Measurements from ENCODE around the gene PSMA5. TPM values are rescaled to one million over a fixed set of nuclear protein-coding genes. Genes with fewer than 3 reads are reported as not detected.
A peak's percentile ranks its signal among the peaks of the same experiment; 100 is the strongest.
"Not testable (repeated sequence)": the region's sequence is repeated elsewhere in the genome, so short reads cannot be mapped to it uniquely, and the experiment has no call there.

The PSMA5 gene
- total RNA-seq, 1 experiment from 2014 or later, result 147 TPM

GRCh38 chr1:109377698-109378097 lies 48.5 kb downstream of the PSMA5 start:
- in situ Hi-C loops (cut with HindIII; ENCODE audit: low sequenced_read_pairs), result no loop called here
- DNase-seq (ENCODE audit: low spot score), result no peak

DNA sequence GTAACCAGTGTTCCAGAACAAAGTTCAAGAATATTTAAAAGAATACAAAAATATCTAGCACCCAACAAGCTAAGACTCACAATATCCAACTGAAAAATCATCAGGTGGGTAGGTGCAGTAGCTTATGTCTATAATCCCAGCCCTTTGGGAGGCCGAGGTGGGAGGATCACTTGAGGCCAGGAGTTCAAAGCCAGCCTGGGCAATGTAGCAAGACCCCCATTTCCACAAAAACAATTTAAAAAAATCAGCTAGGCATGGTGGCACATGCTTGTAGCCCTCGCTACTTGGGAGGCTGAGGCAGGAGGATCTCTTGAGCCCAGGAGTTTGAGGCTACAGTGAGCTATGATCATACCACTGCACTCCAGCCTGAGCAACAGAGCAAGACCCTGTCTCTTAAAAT lies 52.6 kb downstream of the PSMA5 start:
- in situ Hi-C loops (cut with HindIII; ENCODE audit: low sequenced_read_pairs); DNase-seq (ENCODE audit: low spot score): not testable (repeated sequence)

DNA sequence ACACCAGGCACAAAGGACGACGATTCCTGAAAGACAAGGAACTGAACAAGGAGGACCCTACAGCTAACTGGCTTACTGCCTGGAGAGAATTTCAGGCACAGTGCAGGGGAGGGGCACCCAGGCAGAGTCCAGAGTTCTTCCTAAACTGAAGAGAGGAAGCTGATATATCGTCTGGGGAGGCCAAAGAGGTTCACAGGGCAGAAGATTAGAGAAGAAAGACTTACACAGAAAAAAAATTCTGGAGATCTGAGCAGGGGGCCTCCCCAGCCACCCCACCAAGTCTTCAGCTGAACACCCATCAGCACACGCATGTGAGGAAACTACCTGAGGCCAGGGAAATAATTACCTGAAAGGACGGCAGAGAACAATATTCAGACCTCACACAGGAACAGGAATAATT lies 53.1 kb downstream of the PSMA5 start:
- in situ Hi-C loops (cut with HindIII; ENCODE audit: low sequenced_read_pairs), result no loop called here
- DNase-seq (ENCODE audit: low spot score), result peak; percentile 8

DNA sequence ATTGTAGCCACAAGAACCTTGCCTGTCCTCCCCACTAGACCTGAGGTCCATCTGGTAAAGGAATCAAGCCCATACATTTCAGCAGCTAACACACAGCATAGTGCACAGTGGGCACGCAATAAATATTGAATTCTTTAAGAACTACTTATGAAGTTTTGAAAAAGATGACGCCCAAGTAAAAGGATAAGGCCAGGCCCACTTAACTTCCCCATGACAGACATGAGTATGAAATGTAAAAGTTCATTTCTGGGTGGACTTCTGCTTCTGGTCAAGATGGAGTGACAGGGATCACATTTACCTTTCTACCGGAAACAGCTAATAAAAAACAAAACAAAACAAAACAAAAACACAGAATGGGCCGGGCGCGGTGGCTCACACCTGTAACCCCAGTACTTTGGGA lies 54.0 kb downstream of the PSMA5 start:
- no peak for DNase-seq (ENCODE audit: low spot score)
- in situ Hi-C loops (cut with HindIII; ENCODE audit: low sequenced_read_pairs), result no loop called here

GRCh38 chr1:109371341-109371739 lies 54.9 kb downstream of the PSMA5 start:
- in situ Hi-C loops (cut with HindIII; ENCODE audit: low sequenced_read_pairs), result no loop called here
- no peak for DNase-seq (ENCODE audit: low spot score)

DNA sequence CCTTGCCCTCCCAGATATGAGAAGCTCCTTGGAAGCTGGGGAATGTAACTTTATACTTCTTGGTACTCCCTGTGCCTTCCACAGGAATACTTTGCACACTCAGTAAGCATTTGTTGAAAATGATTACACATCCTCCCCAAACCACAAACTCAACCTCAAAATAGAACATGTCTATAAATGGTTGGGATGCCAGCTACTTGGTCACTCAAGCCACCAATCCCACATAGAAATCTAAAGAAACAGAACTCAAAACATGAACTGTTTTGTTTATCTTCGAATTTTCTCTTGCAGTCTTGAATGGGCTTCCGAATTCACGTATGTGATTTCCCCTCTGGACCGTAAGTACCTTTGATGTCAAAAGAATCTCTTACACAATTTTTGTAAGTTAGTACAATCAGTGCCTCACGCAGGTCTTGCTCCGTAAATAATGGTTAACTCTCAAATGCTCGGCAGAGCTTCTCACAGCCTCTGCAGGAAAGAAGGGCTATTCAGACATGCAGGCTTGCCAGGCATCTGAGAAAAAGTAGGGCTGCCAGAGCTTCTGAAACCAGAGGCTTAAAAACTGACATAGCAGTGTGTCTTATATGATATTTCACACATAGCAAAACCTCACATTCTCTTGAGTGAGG lies 55.4 kb downstream of the PSMA5 start:
- in situ Hi-C loops (cut with HindIII; ENCODE audit: low sequenced_read_pairs), result no loop called here
- no peak for DNase-seq (ENCODE audit: low spot score)

DNA sequence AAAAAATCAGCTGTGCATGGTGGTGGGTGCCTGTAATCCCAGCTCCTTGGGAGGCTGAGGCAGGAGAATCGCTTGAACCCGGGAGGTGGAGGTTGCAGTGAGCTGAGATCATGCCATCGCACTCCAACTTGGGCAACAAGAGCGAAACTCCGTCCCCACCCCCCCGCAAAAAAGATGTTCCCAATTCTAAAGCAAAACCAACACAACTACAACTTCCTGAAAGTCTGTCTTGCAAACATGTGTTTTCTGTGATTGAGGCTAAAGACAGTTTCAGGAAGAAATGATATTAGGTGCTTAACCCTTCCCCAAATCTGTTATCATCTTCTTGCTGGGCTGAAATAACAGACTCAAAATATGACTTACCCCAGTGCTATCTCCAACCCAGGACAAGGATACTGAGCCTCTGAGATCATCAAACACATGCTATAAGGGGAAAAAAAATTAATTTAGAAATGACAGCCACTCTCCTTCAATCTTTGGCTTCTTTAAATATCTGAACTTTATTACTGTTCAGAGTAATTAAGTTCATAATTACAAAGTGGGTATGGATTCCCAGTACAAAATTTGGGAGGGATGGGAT lies 57.0 kb downstream of the PSMA5 start:
- no peak for DNase-seq (ENCODE audit: low spot score)
- in situ Hi-C loops (cut with HindIII; ENCODE audit: low sequenced_read_pairs), result no loop called here

GRCh38 chr1:109368464-109368863 lies 57.8 kb downstream of the PSMA5 start:
- in situ Hi-C loops (cut with HindIII; ENCODE audit: low sequenced_read_pairs), result no loop called here
- no peak for DNase-seq (ENCODE audit: low spot score)

DNA sequence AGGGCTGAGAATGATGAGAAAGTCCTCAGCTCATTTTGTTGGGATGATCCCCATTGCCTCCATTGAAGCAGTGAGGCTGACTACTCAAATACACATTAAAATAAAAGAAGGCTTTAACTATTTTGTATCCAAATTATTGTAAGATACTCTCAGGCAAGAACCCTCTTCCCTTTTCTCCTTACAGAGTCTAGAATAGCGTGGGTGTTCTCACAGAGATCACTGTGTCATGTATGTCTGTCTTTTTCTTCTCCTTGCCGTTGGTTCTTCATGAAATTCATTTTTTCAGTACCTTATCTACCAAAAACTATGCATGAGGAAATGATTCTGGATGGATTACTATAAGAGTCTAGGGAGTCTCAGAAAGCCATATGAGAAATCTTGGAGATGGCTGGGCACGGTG lies 58.6 kb downstream of the PSMA5 start:
- in situ Hi-C loops (cut with HindIII; ENCODE audit: low sequenced_read_pairs), result no loop called here
- no peak for DNase-seq (ENCODE audit: low spot score)

DNA sequence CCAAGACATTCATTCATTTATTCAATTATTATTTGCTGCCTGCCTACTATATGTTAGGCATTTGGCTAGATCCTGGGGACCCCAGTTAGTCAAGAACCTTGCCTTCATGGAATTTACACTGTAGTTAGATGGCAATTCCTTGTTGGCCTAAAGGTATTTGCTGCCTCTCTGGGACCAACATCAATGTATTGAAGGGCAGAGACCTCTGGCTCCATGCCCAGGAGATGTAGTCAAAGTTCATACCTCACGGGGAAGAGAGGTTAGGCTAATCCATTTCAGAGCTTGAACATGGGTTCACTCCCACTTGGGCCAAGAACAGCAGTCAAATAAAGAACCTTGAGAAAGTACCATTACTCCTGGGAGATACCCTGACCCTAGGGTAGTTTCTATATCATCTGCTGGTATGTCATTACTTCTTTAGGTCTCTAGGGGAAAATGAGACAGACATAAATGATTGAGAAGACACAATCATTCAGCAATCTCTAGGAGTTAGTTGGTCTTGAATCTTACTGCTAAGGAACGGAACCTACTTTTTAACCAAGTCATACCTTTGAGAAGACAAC lies 60.5 kb downstream of the PSMA5 start:
- in situ Hi-C loops (cut with HindIII; ENCODE audit: low sequenced_read_pairs), result no loop called here
- no peak for DNase-seq (ENCODE audit: low spot score)

GRCh38 chr1:109361649-109362048 lies 64.6 kb downstream of the PSMA5 start:
- in situ Hi-C loops (cut with HindIII; ENCODE audit: low sequenced_read_pairs), result no loop called here
- no peak for DNase-seq (ENCODE audit: low spot score)

DNA sequence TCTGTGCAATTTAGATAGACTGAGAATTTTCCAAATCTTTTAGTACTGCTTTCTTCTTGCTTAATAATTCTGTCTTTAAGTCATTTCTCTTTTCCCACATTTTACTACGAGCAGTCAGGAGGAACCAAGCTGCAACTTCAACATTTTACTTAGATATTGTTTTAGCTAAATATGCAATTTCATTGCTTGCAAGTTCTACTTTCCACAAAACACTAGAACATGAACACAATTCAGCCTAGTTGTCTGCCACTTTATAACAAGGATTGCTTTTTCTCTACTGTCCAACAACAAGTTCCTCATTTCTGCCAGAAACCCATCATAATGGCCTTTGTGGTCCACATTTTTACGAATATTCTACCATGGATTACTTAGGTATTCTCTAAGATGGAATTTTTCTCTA lies 65.2 kb downstream of the PSMA5 start:
- DNase-seq (ENCODE audit: low spot score), result no peak
- in situ Hi-C loops (cut with HindIII; ENCODE audit: low sequenced_read_pairs), result no loop called here

- in situ Hi-C loops (cut with HindIII; ENCODE audit: low sequenced_read_pairs), result no loop called here
- DNase-seq (ENCODE audit: low spot score), result no peak
These were observed 68.6 kb downstream of the PSMA5 start for GRCh38 chr1:109357616-109358015.

GRCh38 chr1:109356915-109357314 lies 69.3 kb downstream of the PSMA5 start:
- no peak for DNase-seq (ENCODE audit: low spot score)
- in situ Hi-C loops (cut with HindIII; ENCODE audit: low sequenced_read_pairs), result no loop called here

DNA sequence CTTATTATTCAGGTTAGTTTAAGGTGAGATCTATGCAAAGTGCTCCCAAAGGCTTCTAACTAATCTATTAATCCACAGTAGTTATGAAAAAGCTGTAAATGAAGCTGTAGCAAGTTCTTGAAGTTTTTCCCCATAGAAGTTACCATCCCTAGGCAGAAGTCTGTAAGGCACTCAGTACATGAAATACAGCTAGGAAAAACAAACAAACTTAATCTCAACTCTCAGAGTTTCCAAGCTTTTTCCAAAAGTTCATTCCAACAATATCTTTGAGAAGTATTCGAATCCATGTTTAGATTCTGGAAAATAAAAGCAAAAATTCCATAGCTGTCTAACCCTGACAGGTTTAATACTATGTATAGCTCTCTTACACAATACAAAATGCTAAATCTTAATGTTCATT lies 69.7 kb downstream of the PSMA5 start:
- no peak for DNase-seq (ENCODE audit: low spot score)
- in situ Hi-C loops (cut with HindIII; ENCODE audit: low sequenced_read_pairs), result no loop called here

GRCh38 chr1:109354929-109355328 lies 71.3 kb downstream of the PSMA5 start:
- in situ Hi-C loops (cut with HindIII; ENCODE audit: low sequenced_read_pairs), result no loop called here
- DNase-seq (ENCODE audit: low spot score), result no peak

- in situ Hi-C loops (cut with HindIII; ENCODE audit: low sequenced_read_pairs), result no loop called here
- no peak for DNase-seq (ENCODE audit: low spot score)
These were observed 74.8 kb downstream of the PSMA5 start for GRCh38 chr1:109351457-109351856.

DNA sequence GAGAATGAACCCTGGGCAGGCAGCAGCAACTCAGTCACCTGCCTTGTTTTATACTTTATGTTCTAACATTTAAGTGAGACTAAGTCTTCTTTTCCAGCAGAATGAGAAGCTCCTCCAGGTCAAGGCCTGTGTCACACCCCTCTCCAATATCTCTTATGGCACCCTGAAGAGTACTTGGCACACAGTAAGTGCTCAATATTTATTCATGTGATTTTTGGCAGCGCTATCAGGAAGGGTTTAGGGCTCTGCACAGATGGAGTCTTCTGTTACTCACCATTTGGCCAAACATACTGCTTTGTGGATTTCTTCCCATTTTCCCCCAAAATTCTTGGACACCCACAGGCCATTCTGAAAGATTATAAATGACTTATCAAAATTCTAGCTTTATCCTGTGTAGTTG lies 75.6 kb downstream of the PSMA5 start:
- DNase-seq (ENCODE audit: low spot score), result no peak
- in situ Hi-C loops (cut with HindIII; ENCODE audit: low sequenced_read_pairs), result no loop called here

DNA sequence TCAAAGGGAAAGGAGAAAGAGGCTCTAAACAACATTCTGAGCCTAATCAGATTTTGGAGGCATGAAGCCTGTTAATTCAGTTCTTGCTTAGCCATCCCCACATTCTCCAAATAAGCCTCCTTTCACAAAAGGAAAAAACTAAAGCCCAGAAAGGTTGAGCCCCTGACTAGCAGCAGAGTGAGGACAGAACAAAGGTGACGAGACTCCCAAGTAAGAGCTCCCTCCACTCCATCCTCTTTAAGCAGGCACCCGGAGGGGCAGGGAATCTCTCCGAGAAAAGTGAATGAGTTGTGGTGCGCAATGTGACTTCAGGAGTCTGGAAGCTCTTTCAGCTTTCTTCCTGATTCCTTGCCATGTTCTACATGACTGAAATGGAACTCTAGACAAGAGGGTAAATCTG lies 76.1 kb downstream of the PSMA5 start:
- in situ Hi-C loops (cut with HindIII; ENCODE audit: low sequenced_read_pairs), result no loop called here
- no peak for DNase-seq (ENCODE audit: low spot score)

Measured in G401 (cell line).